ENCODE measurements around the gene HMGB4.

DNA sequence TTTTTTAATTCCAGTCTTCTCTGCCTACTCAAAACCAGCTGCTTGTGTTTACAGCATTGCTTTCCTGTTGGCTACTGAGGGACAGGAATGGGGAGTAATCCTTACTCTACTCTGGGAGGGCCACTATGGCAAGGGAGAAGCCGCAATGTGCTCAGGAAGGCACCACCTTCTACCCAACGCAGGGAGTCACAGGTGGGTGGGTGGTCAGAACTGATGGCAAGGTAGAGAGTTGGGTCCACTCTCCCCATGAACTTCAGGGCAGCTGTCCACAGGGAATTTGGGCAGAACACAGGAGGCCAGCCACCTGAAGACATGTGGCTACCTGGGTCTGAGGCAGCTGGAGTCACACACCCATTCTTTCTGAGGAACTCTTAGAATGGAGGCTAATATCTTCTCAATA is 40.5 kb upstream of the HMGB4 start:
- TF ChIP-seq, protein P1, sequence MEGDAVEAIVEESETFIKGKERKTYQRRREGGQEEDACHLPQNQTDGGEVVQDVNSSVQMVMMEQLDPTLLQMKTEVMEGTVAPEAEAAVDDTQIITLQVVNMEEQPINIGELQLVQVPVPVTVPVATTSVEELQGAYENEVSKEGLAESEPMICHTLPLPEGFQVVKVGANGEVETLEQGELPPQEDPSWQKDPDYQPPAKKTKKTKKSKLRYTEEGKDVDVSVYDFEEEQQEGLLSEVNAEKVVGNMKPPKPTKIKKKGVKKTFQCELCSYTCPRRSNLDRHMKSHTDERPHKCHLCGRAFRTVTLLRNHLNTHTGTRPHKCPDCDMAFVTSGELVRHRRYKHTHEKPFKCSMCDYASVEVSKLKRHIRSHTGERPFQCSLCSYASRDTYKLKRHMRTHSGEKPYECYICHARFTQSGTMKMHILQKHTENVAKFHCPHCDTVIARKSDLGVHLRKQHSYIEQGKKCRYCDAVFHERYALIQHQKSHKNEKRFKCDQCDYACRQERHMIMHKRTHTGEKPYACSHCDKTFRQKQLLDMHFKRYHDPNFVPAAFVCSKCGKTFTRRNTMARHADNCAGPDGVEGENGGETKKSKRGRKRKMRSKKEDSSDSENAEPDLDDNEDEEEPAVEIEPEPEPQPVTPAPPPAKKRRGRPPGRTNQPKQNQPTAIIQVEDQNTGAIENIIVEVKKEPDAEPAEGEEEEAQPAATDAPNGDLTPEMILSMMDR (IDR thresholded peaks at IDR 0.05), result no peak
- no peak for TF ChIP-seq ZFX (IDR thresholded peaks at IDR 0.05; ENCODE audit: borderline replicate concordance)

Measured in 22Rv1 (cell line).